HuH-7.5 (cell line): ENCODE data around the gene MACF1.
"Not testable (repeated sequence)": the region's sequence is repeated elsewhere in the genome, so short reads cannot be mapped to it uniquely, and the experiment has no call there.

Experiments used
- DNase-seq: peaks from one replicate; pipeline ENCODE4 v3.0.0; 2011; ENCODE audit warnings: low spot score

The MACF1 gene

GRCh38 chr1:39462074-39462473 is 257.6 kb downstream of the MACF1 start:
- DNase-seq: no peak

- DNase-seq: no peak
These were observed 262.1 kb downstream of the MACF1 start for GRCh38 chr1:39466413-39467107.

- not testable (repeated sequence) for DNase-seq
These were observed 262.7 kb downstream of the MACF1 start for GRCh38 chr1:39467108-39467720.

- no peak for DNase-seq
These were observed 264.7 kb downstream of the MACF1 start for GRCh38 chr1:39469150-39469549.

- DNase-seq: no peak
These were observed 265.5 kb downstream of the MACF1 start for GRCh38 chr1:39470040-39470439.

GRCh38 chr1:39472826-39473225 is 268.3 kb downstream of the MACF1 start:
- no peak for DNase-seq

GRCh38 chr1:39473324-39473723 is 268.8 kb downstream of the MACF1 start:
- no peak for DNase-seq

GRCh38 chr1:39474810-39475209 is 270.3 kb downstream of the MACF1 start:
- DNase-seq: no peak

- DNase-seq: not testable (repeated sequence)
These were observed 271.1 kb downstream of the MACF1 start for GRCh38 chr1:39475551-39475950.

GRCh38 chr1:39478126-39478915 is 273.8 kb downstream of the MACF1 start:
- DNase-seq: no peak

- no peak for DNase-seq
These were observed 276.8 kb downstream of the MACF1 start for GRCh38 chr1:39481289-39481688.

- DNase-seq: no peak
These were observed 278.8 kb downstream of the MACF1 start for GRCh38 chr1:39483276-39483675.

- no peak for DNase-seq
These were observed 280.1 kb downstream of the MACF1 start for GRCh38 chr1:39484564-39484963.

GRCh38 chr1:39485046-39485803 is 280.7 kb downstream of the MACF1 start:
- DNase-seq: no peak

- no peak for DNase-seq
These were observed 283.6 kb downstream of the MACF1 start for GRCh38 chr1:39488012-39488545.

GRCh38 chr1:39488793-39489566 is 284.5 kb downstream of the MACF1 start:
- DNase-seq: no peak

- no peak for DNase-seq
These were observed 285.2 kb downstream of the MACF1 start for GRCh38 chr1:39489567-39490239.

- no peak for DNase-seq
These were observed 286.2 kb downstream of the MACF1 start for GRCh38 chr1:39490596-39491145.

GRCh38 chr1:39491146-39491921 is 286.8 kb downstream of the MACF1 start, which contains the start of gene BMP8A:
Gene BMP8A, plus strand, starts transcription at chr1:39491636. Its CDS starts 356 bp downstream, at chr1:39491992.
- peak; percentile 91 for DNase-seq
